Tibial nerve (tissue), 4 donors: Measurements from ENCODE around the gene MOCOS.

ENCODE experiments used
- CTCF ChIP-seq, 5 experiments: fragments of 200-600 bp in 3 of 5; fragments of 450-650 bp in 2 of 5; sonication (generic) in 3 of 5; IDR thresholded peaks; one replicate each; pipeline ENCODE4 v1.5.1; 2016 to 2019; ENCODE audit warnings: antibody characterized with exemption in 5 of 5, mild to moderate bottlenecking in 3 of 5, moderate library complexity in 2 of 5
- EP300 ChIP-seq, 2 donors: sonication (generic); formaldehyde crosslinking; IDR thresholded peaks; one replicate each; pipeline ENCODE4 v1.6.1; 2017; ENCODE audit warnings: antibody characterized with exemption in 2 of 2, mild to moderate bottlenecking in 1 of 2
- POLR2A ChIP-seq, 2 donors: fragments of 450-650 bp; IDR thresholded peaks; one replicate each; pipeline ENCODE4 v1.6.1; 2017; ENCODE audit warnings: antibody characterized with exemption in 2 of 2, mild to moderate bottlenecking in 2 of 2, moderate library complexity in 2 of 2

DNA sequence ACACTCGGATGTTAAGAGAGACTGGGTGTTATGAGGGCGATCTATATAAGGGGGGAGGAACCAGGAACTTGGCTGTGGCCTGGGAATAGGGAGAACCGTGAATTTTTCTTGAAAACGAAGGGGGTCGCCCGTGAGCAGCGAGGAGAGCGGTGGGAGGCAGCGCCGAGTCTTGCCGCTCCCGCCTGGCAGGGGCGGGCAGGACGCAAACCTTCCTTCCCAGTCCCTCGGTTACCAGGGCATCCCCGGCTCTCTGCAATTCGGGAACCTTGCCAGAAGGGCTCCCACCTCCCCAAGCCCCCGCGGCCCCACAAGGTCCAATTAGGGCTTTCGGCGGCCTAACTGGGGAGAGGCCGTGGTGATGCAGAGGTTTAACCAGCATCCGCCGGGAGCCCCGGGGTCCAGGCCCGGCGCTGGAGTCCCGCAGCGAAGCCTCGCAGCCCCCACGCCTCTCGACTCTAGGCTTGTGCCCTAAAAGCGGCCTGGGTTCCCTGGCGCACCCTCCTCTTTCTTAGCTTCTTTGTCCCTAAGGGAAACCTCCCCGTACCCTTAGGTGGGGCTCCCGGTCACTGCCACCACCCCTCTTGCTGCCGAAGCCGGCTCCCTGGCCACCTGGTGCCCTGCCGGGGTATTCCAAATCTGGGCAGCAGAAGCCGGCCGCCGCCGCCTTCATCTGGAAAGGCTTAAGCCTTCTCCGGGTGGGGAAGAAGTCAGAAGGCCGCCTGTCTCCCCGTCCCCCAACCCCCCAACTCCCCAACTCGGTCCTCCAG, 109.5 kb downstream of the MOCOS start:
- TF ChIP-seq CTCF (IDR thresholded peaks at IDR 0.05) (peak in 4 of 5 experiments; percentile 18 to 50 (median 41)), EP300 (IDR thresholded peaks at IDR 0.05) (no peak), POLR2A (IDR thresholded peaks at IDR 0.05) (no peak)
